GM23338 (cell line): ENCODE measurements around the gene PCBP3. TPM values are rescaled to one million over a fixed set of nuclear protein-coding genes. Genes with fewer than 3 reads are reported as not detected.

Source experiments
- ATAC-seq: fragments of 200-7000 bp; cut with Tn5 transposase; 3 replicates; pipeline ENCODE4 v1.9.1; 2020
- DNase-seq: peaks from one replicate; pipeline ENCODE4 v3.0.0-alpha.2; 2015; ENCODE audit warnings: low spot score
- H2AFZ ChIP-seq: fragments of 200-600 bp; sonication (generic); 2 replicates; pipeline ENCODE4 v1.8.0; 2016; ENCODE audit warnings: antibody characterized with exemption, mild to moderate bottlenecking, moderate library complexity
- H3F3A ChIP-seq: fragments of 200-600 bp; sonication (generic); replicated peaks from 2 replicates; pipeline ENCODE4 v1.8.0; 2017; ENCODE audit warnings: antibody characterized with exemption, mixed run types, low read depth
- H3K27ac ChIP-seq: fragments of 200-600 bp; sonication (generic); 2 replicates; pipeline ENCODE4 v1.6.1; 2016; ENCODE audit warnings: low read depth
- H3K27me3 ChIP-seq: fragments of 200-600 bp; sonication (generic); 2 replicates; pipeline ENCODE4 v1.8.0; 2016; ENCODE audit warnings: mild to moderate bottlenecking, mixed run types, moderate library complexity; ENCODE audit not compliant: insufficient read depth
- H3K36me3 ChIP-seq: fragments of 200-600 bp; sonication (generic); 2 replicates; pipeline ENCODE4 v1.8.0; 2016; ENCODE audit warnings: mild to moderate bottlenecking; ENCODE audit not compliant: insufficient read depth
- H3K4me1 ChIP-seq: fragments of 200-600 bp; sonication (generic); 2 replicates; pipeline ENCODE4 v1.8.0; 2016; ENCODE audit warnings: mild to moderate bottlenecking, moderate library complexity; ENCODE audit not compliant: insufficient read depth
- H3K4me2 ChIP-seq: fragments of 200-600 bp; sonication (generic); 2 replicates; pipeline ENCODE4 v1.7.1; 2017; ENCODE audit warnings: mixed run types
- H3K4me3 ChIP-seq: fragments of 200-600 bp; sonication (generic); 2 replicates; pipeline ENCODE4 v1.6.1; 2016; ENCODE audit warnings: mixed run types
- H3K79me2 ChIP-seq: fragments of 200-600 bp; sonication (generic); replicated peaks from 2 replicates; pipeline ENCODE4 v1.8.0; 2017; ENCODE audit warnings: mild to moderate bottlenecking; ENCODE audit not compliant: insufficient read depth
- H3K9me2 ChIP-seq: fragments of 200-600 bp; sonication (generic); 2 replicates; pipeline ENCODE4 v1.8.0; 2017; ENCODE audit not compliant: insufficient read depth
- H4K20me1 ChIP-seq: fragments of 200-600 bp; sonication (generic); replicated peaks from 2 replicates; pipeline ENCODE4 v1.8.0; 2017; ENCODE audit warnings: mild to moderate bottlenecking; ENCODE audit not compliant: insufficient read depth
- H3K27ac Mint-ChIP-seq: 2 replicates; pipeline ENCODE4 v1.8.0; 2020; ENCODE audit warnings: inconsistent platforms, mild to moderate bottlenecking, moderate library complexity, mixed read lengths
- H3K27me3 Mint-ChIP-seq: 3 replicates; pipeline ENCODE4 v1.8.0; 2022; ENCODE audit warnings: low read depth, mild to moderate bottlenecking, moderate library complexity, mixed read lengths, inconsistent platforms; ENCODE audit not compliant: insufficient read depth, poor library complexity
- H3K36me3 Mint-ChIP-seq: 3 replicates; pipeline ENCODE4 v1.8.0; 2021; ENCODE audit warnings: low read depth, mild to moderate bottlenecking, inconsistent platforms, moderate library complexity, mixed read lengths
- H3K4me1 Mint-ChIP-seq: 3 replicates; pipeline ENCODE4 v1.8.0; 2020; ENCODE audit warnings: mild to moderate bottlenecking, inconsistent platforms, mixed read lengths
- H3K4me3 Mint-ChIP-seq: 3 replicates; pipeline ENCODE4 v1.8.0; 2021; ENCODE audit warnings: moderate library complexity, mild to moderate bottlenecking, inconsistent platforms, mixed read lengths
- H3K9me3 Mint-ChIP-seq: 3 replicates; pipeline ENCODE4 v1.8.0; 2020; ENCODE audit warnings: moderate library complexity, mild to moderate bottlenecking, inconsistent platforms, mixed read lengths
- CREB1 ChIP-seq: fragments of 250-450 bp; sonication (Bioruptor Pico); IDR thresholded peaks from 2 replicates; pipeline ENCODE4 v1.5.0; 2020; ENCODE audit warnings: low read depth, mild to moderate bottlenecking, moderate library complexity
- EZH2 ChIP-seq: fragments of 200-600 bp; sonication (generic); IDR thresholded peaks from one replicate; pipeline ENCODE4 v1.8.0; 2017; ENCODE audit warnings: antibody characterized with exemption, mild to moderate bottlenecking, low read depth; ENCODE audit not compliant: unreplicated experiment
- EZH2phosphoT487 ChIP-seq: fragments of 200-600 bp; sonication (generic); IDR thresholded peaks from one replicate; pipeline ENCODE4 v1.8.1; 2018; ENCODE audit warnings: antibody characterized with exemption; ENCODE audit not compliant: unreplicated experiment
- JUNB ChIP-seq: IDR thresholded peaks from one replicate; pipeline ENCODE4 v1.6.1; 2016; ENCODE audit warnings: antibody characterized with exemption; ENCODE audit not compliant: unreplicated experiment
- NANOG ChIP-seq: IDR thresholded peaks from 2 replicates; pipeline ENCODE4 v1.6.1; 2016; ENCODE audit warnings: antibody characterized with exemption, borderline replicate concordance
- POLR2AphosphoS5 ChIP-seq: IDR thresholded peaks from 2 replicates; pipeline ENCODE4 v1.6.1; 2016; ENCODE audit warnings: antibody characterized with exemption, low read depth
- REST ChIP-seq: IDR thresholded peaks from one replicate; pipeline ENCODE4 v1.6.1; 2018; ENCODE audit warnings: antibody characterized with exemption; ENCODE audit not compliant: unreplicated experiment
- STAT1 ChIP-seq: IDR thresholded peaks from one replicate; pipeline ENCODE4 v1.6.1; 2016; ENCODE audit warnings: antibody characterized with exemption; ENCODE audit not compliant: unreplicated experiment
- ZNF114 ChIP-seq: fragments of 250-450 bp; sonication (Bioruptor Pico); IDR thresholded peaks from 2 replicates; pipeline ENCODE4 v1.5.0; 2020; ENCODE audit warnings: mild to moderate bottlenecking, moderate library complexity
- ZNF331 ChIP-seq: fragments of 250-450 bp; sonication (Bioruptor Pico); IDR thresholded peaks from 2 replicates; pipeline ENCODE4 v1.5.0; 2020; ENCODE audit warnings: low read depth, mild to moderate bottlenecking, moderate library complexity
- polyA plus RNA-seq: library from polyadenylated mRNA; unstranded; fragments of >200 nt; fragmentation: Nextera tagmentation; extraction: Ambion mirVana; gene quantifications from 2 replicates; pipeline ENCODE4 v1.2.1, GENCODE V29; 2016
- total RNA-seq: library from RNA; depleted of rRNA; stranded (reverse); fragments of >200 nt; shearing (Covaris generic); gene quantifications from 2 replicates; pipeline ENCODE4 v1.2.3, GENCODE V29; 2014
- TF ChIP-seq, protein P1 (sequence below), 2 experiments: fragments of 200-600 bp in 1 of 2; sonication (generic) in 1 of 2; conservative IDR thresholded peaks; 2 replicates each; pipeline versions ENCODE4 v1.5.1 to v1.6.1; 2016 to 2017; ENCODE audit warnings: antibody characterized with exemption in 2 of 2, low read depth in 2 of 2, mild to moderate bottlenecking in 2 of 2, moderate library complexity in 1 of 2
- TF ChIP-seq, protein P2 (sequence below): fragments of 250-450 bp; sonication (Bioruptor Pico); IDR thresholded peaks from 2 replicates; pipeline ENCODE4 v1.5.0; 2020; ENCODE audit warnings: mild to moderate bottlenecking, moderate library complexity
- TF ChIP-seq, protein P3 (sequence below): IDR thresholded peaks from 2 replicates; pipeline ENCODE4 v1.6.1; 2016; ENCODE audit warnings: antibody characterized with exemption

The PCBP3 gene
- total and polyA plus RNA-seq, 2 experiments from 2014 or later = 7.1 to 9.1 TPM

GRCh38 chr21:45636459-45636858 is 7.1 kb upstream of the PCBP3 start:
- no peak for DNase-seq
- no peaks in the 10 kb centered on the region for H4K20me1 ChIP-seq
- Mint-ChIP-seq H3K4me1 (peaks cover 22% of the 10 kb centered on the region), H3K27me3 (peaks cover 11% of the 10 kb centered on the region), H3K36me3 (no peaks in the 10 kb centered on the region), H3K9me3 (no peaks in the 10 kb centered on the region; the same call in 2 of the 3 replicates), H3K4me3 (no peak overlapping the region), H3K27ac (no peak overlapping the region)
- peaks cover 9% of the 10 kb centered on the region; the same call in 1 of the 2 replicates for H3K9me2 ChIP-seq
- no peak overlapping the region for H3K27ac ChIP-seq
- TF ChIP-seq, protein P1, sequence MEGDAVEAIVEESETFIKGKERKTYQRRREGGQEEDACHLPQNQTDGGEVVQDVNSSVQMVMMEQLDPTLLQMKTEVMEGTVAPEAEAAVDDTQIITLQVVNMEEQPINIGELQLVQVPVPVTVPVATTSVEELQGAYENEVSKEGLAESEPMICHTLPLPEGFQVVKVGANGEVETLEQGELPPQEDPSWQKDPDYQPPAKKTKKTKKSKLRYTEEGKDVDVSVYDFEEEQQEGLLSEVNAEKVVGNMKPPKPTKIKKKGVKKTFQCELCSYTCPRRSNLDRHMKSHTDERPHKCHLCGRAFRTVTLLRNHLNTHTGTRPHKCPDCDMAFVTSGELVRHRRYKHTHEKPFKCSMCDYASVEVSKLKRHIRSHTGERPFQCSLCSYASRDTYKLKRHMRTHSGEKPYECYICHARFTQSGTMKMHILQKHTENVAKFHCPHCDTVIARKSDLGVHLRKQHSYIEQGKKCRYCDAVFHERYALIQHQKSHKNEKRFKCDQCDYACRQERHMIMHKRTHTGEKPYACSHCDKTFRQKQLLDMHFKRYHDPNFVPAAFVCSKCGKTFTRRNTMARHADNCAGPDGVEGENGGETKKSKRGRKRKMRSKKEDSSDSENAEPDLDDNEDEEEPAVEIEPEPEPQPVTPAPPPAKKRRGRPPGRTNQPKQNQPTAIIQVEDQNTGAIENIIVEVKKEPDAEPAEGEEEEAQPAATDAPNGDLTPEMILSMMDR (conservative IDR thresholded peaks at IDR 0.05; ENCODE audit: low read depth in 2 of 2) = no peak
- TF ChIP-seq JUNB (no peak), POLR2AphosphoS5 (no peak), CREB1 (CRISPR knock-in tag) (no peak), ZNF114 (CRISPR knock-in tag) (no peak), STAT1 (no peak), EZH2phosphoT487 (no peak), EZH2 (no peak), NANOG (no peak), ZNF331 (no peak), REST (no peak)
- TF ChIP-seq, protein P2, sequence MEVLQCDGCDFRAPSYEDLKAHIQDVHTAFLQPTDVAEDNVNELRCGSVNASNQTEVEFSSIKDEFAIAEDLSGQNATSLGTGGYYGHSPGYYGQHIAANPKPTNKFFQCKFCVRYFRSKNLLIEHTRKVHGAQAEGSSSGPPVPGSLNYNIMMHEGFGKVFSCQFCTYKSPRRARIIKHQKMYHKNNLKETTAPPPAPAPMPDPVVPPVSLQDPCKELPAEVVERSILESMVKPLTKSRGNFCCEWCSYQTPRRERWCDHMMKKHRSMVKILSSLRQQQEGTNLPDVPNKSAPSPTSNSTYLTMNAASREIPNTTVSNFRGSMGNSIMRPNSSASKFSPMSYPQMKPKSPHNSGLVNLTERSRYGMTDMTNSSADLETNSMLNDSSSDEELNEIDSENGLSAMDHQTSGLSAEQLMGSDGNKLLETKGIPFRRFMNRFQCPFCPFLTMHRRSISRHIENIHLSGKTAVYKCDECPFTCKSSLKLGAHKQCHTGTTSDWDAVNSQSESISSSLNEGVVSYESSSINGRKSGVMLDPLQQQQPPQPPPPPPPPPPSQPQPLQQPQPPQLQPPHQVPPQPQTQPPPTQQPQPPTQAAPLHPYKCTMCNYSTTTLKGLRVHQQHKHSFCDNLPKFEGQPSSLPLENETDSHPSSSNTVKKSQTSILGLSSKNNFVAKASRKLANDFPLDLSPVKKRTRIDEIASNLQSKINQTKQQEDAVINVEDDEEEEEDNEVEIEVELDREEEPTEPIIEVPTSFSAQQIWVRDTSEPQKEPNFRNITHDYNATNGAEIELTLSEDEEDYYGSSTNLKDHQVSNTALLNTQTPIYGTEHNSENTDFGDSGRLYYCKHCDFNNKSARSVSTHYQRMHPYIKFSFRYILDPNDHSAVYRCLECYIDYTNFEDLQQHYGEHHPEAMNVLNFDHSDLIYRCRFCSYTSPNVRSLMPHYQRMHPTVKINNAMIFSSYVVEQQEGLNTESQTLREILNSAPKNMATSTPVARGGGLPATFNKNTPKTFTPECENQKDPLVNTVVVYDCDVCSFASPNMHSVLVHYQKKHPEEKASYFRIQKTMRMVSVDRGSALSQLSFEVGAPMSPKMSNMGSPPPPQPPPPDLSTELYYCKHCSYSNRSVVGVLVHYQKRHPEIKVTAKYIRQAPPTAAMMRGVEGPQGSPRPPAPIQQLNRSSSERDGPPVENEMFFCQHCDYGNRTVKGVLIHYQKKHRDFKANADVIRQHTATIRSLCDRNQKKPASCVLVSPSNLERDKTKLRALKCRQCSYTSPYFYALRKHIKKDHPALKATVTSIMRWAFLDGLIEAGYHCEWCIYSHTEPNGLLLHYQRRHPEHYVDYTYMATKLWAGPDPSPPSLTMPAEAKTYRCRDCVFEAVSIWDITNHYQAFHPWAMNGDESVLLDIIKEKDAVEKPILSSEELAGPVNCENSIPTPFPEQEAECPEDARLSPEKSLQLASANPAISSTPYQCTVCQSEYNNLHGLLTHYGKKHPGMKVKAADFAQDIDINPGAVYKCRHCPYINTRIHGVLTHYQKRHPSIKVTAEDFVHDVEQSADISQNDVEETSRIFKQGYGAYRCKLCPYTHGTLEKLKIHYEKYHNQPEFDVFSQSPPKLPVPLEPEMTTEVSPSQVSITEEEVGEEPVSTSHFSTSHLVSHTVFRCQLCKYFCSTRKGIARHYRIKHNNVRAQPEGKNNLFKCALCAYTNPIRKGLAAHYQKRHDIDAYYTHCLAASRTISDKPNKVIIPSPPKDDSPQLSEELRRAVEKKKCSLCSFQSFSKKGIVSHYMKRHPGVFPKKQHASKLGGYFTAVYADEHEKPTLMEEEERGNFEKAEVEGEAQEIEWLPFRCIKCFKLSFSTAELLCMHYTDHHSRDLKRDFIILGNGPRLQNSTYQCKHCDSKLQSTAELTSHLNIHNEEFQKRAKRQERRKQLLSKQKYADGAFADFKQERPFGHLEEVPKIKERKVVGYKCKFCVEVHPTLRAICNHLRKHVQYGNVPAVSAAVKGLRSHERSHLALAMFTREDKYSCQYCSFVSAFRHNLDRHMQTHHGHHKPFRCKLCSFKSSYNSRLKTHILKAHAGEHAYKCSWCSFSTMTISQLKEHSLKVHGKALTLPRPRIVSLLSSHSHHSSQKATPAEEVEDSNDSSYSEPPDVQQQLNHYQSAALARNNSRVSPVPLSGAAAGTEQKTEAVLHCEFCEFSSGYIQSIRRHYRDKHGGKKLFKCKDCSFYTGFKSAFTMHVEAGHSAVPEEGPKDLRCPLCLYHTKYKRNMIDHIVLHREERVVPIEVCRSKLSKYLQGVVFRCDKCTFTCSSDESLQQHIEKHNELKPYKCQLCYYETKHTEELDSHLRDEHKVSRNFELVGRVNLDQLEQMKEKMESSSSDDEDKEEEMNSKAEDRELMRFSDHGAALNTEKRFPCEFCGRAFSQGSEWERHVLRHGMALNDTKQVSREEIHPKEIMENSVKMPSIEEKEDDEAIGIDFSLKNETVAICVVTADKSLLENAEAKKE (CRISPR knock-in tag) = no peak
- TF ChIP-seq, protein P3, sequence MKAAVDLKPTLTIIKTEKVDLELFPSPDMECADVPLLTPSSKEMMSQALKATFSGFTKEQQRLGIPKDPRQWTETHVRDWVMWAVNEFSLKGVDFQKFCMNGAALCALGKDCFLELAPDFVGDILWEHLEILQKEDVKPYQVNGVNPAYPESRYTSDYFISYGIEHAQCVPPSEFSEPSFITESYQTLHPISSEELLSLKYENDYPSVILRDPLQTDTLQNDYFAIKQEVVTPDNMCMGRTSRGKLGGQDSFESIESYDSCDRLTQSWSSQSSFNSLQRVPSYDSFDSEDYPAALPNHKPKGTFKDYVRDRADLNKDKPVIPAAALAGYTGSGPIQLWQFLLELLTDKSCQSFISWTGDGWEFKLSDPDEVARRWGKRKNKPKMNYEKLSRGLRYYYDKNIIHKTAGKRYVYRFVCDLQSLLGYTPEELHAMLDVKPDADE = no peak
- H3K4me2 ChIP-seq = no peak overlapping the region
- H3K27me3 ChIP-seq = peaks cover 5% of the 10 kb centered on the region
- ATAC-seq = no peak
- peaks cover 5% of the 10 kb centered on the region; the same call in 1 of the 2 replicates for H3K4me1 ChIP-seq
- H3K4me3 ChIP-seq = no peak overlapping the region
- no peaks in the 10 kb centered on the region for H3K79me2 ChIP-seq
- peaks cover 20% of the 10 kb centered on the region for H3F3A ChIP-seq
- H2AFZ ChIP-seq = no peak overlapping the region
- H3K36me3 ChIP-seq = no peaks in the 10 kb centered on the region
